ENCODE results near the gene SOWAHB.

The SOWAHB gene

GRCh38 chr4:76923619-76924357 lies 25.8 kb upstream of the SOWAHB start:
- Histone ChIP-seq H3K4me2 (ENCODE audit: insufficient read depth, low read length) (no peak overlapping the region), H3K4me1 (ENCODE audit: insufficient read depth, low read length) (no peaks in the 10 kb centered on the region), H3K27ac (ENCODE audit: low read length) (no peak overlapping the region), H3K9me3 (ENCODE audit: insufficient read depth, low read length, severe bottlenecking) (no peaks in the 10 kb centered on the region), H3K79me2 (ENCODE audit: insufficient read depth, low read length) (no peaks in the 10 kb centered on the region), H3K9ac (ENCODE audit: low read depth, low read length) (no peak overlapping the region), H4K20me1 (ENCODE audit: insufficient read depth, low read length) (no peaks in the 10 kb centered on the region), H3K27me3 (ENCODE audit: insufficient read depth, low read length, poor library complexity) (peaks cover 7% of the 10 kb centered on the region), H3K4me3 (ENCODE audit: low read depth in 1 of 2, low read length in 2 of 2) (no peak overlapping the region), H3K36me3 (ENCODE audit: insufficient read depth, low read length) (no peaks in the 10 kb centered on the region), H2AFZ (ENCODE audit: low read depth, low read length) (no peak overlapping the region)
- ATAC-seq (ENCODE audit: insufficient read depth, low read depth) (no peak), DNase-seq (no peak)
- TF ChIP-seq, protein P1, sequence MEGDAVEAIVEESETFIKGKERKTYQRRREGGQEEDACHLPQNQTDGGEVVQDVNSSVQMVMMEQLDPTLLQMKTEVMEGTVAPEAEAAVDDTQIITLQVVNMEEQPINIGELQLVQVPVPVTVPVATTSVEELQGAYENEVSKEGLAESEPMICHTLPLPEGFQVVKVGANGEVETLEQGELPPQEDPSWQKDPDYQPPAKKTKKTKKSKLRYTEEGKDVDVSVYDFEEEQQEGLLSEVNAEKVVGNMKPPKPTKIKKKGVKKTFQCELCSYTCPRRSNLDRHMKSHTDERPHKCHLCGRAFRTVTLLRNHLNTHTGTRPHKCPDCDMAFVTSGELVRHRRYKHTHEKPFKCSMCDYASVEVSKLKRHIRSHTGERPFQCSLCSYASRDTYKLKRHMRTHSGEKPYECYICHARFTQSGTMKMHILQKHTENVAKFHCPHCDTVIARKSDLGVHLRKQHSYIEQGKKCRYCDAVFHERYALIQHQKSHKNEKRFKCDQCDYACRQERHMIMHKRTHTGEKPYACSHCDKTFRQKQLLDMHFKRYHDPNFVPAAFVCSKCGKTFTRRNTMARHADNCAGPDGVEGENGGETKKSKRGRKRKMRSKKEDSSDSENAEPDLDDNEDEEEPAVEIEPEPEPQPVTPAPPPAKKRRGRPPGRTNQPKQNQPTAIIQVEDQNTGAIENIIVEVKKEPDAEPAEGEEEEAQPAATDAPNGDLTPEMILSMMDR (IDR thresholded peaks at IDR 0.05; ENCODE audit: borderline replicate concordance, extremely low read depth, low read length, poor library complexity, severe bottlenecking), result no peak
- no peak for TF ChIP-seq EZH2 (IDR thresholded peaks at IDR 0.05; ENCODE audit: borderline replicate concordance, low read depth, low read length, severe bottlenecking)

- TF ChIP-seq, protein P1 (IDR thresholded peaks at IDR 0.05; ENCODE audit: borderline replicate concordance, extremely low read depth, low read length, poor library complexity, severe bottlenecking), result no peak
- no peak for TF ChIP-seq EZH2 (IDR thresholded peaks at IDR 0.05; ENCODE audit: borderline replicate concordance, low read depth, low read length, severe bottlenecking)
- H3K9ac ChIP-seq (ENCODE audit: low read depth, low read length), result no peak overlapping the region
- H3K27ac ChIP-seq (ENCODE audit: low read length), result no peak overlapping the region
- no peaks in the 10 kb centered on the region for H3K4me1 ChIP-seq (ENCODE audit: insufficient read depth, low read length)
- no peaks in the 10 kb centered on the region for H4K20me1 ChIP-seq (ENCODE audit: insufficient read depth, low read length)
- no peak for DNase-seq
- no peak overlapping the region for H2AFZ ChIP-seq (ENCODE audit: low read depth, low read length)
- no peak for ATAC-seq (ENCODE audit: insufficient read depth, low read depth)
- no peaks in the 10 kb centered on the region for H3K36me3 ChIP-seq (ENCODE audit: insufficient read depth, low read length)
- H3K27me3 ChIP-seq (ENCODE audit: insufficient read depth, low read length, poor library complexity), result no peaks in the 10 kb centered on the region
- no peaks in the 10 kb centered on the region for H3K9me3 ChIP-seq (ENCODE audit: insufficient read depth, low read length, severe bottlenecking)
- no peak overlapping the region for H3K4me2 ChIP-seq (ENCODE audit: insufficient read depth, low read length)
- H3K79me2 ChIP-seq (ENCODE audit: insufficient read depth, low read length), result no peaks in the 10 kb centered on the region
- H3K4me3 ChIP-seq (ENCODE audit: low read depth in 1 of 2, low read length in 2 of 2), result no peak overlapping the region
Observed at GRCh38 chr4:76920715-76921114, 22.8 kb upstream of the SOWAHB start.

DNA sequence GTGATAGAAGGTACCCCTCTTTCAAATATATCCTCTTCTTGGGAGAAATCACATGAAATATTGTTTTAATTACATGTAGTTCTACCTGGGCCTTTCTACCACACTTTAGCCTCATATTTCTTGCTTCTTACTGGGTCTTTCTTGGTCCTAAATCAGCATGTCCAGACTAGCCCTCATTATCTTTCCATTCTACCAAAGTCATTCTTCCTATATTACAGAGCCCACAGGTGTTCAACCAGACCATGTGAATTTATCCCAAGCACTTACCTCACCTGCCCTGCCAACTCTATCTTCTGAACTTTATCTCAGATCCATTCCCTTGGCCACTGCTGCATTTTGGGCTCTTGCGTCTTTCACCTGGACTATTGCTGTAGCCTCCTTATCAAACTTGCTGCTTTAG lies 11.8 kb upstream of the SOWAHB start:
- Histone ChIP-seq H3K9me3 (ENCODE audit: insufficient read depth, low read length, severe bottlenecking) (no peaks in the 10 kb centered on the region), H3K9ac (ENCODE audit: low read depth, low read length) (no peak overlapping the region), H3K36me3 (ENCODE audit: insufficient read depth, low read length) (no peaks in the 10 kb centered on the region), H4K20me1 (ENCODE audit: insufficient read depth, low read length) (no peaks in the 10 kb centered on the region), H3K4me3 (ENCODE audit: low read depth in 1 of 2, low read length in 2 of 2) (no peak overlapping the region), H3K27me3 (ENCODE audit: insufficient read depth, low read length, poor library complexity) (no peaks in the 10 kb centered on the region), H3K4me1 (ENCODE audit: insufficient read depth, low read length) (no peaks in the 10 kb centered on the region), H3K79me2 (ENCODE audit: insufficient read depth, low read length) (no peaks in the 10 kb centered on the region), H2AFZ (ENCODE audit: low read depth, low read length) (no peak overlapping the region), H3K4me2 (ENCODE audit: insufficient read depth, low read length) (no peak overlapping the region), H3K27ac (ENCODE audit: low read length) (no peak overlapping the region)
- ATAC-seq (ENCODE audit: insufficient read depth, low read depth), result no peak
- DNase-seq, result no peak
- TF ChIP-seq, protein P1 (IDR thresholded peaks at IDR 0.05; ENCODE audit: borderline replicate concordance, extremely low read depth, low read length, poor library complexity, severe bottlenecking), result no peak
